Chondrocyte (in vitro differentiated cells): ENCODE results near the gene TMEM94. TPM values are rescaled to one million over a fixed set of nuclear protein-coding genes. Genes with fewer than 3 reads are reported as not detected.

Experiments
- DNase-seq: peaks from one replicate; pipeline ENCODE4 v3.0.0; 2021; ENCODE audit warnings: mixed read lengths, low spot score
- H3K27ac Mint-ChIP-seq: one replicate; pipeline ENCODE4 v1.8.0; 2021; ENCODE audit warnings: mild to moderate bottlenecking, moderate library complexity, mixed read lengths; ENCODE audit not compliant: unreplicated experiment
- H3K27me3 Mint-ChIP-seq: 2 replicates; pipeline ENCODE4 v1.8.0; 2021; ENCODE audit warnings: low read depth, mixed read lengths
- H3K36me3 Mint-ChIP-seq: 2 replicates; pipeline ENCODE4 v1.8.0; 2021; ENCODE audit warnings: low read depth, mixed read lengths
- H3K4me1 Mint-ChIP-seq: 2 replicates; pipeline ENCODE4 v1.8.0; 2021; ENCODE audit warnings: low read depth, mild to moderate bottlenecking, mixed read lengths
- H3K4me3 Mint-ChIP-seq: one replicate; pipeline ENCODE4 v1.8.0; 2021; ENCODE audit warnings: mild to moderate bottlenecking, moderate library complexity, mixed read lengths; ENCODE audit not compliant: unreplicated experiment
- H3K9me3 Mint-ChIP-seq: 2 replicates; pipeline ENCODE4 v1.8.0; 2021; ENCODE audit warnings: low read depth, mixed read lengths
- CTCF ChIP-seq: fragments of 200-600 bp; sonication (generic); IDR thresholded peaks from 2 replicates; pipeline ENCODE4 v1.5.0; 2021; ENCODE audit warnings: antibody characterized with exemption, mild to moderate bottlenecking, moderate library complexity
- total RNA-seq: library from RNA; stranded (reverse); gene quantifications from 3 replicates; pipeline ENCODE4 v1.2.1, GENCODE V29; 2021

The TMEM94 gene
- total RNA-seq, 1 donor from 2014 or later = 45.6 TPM

DNA sequence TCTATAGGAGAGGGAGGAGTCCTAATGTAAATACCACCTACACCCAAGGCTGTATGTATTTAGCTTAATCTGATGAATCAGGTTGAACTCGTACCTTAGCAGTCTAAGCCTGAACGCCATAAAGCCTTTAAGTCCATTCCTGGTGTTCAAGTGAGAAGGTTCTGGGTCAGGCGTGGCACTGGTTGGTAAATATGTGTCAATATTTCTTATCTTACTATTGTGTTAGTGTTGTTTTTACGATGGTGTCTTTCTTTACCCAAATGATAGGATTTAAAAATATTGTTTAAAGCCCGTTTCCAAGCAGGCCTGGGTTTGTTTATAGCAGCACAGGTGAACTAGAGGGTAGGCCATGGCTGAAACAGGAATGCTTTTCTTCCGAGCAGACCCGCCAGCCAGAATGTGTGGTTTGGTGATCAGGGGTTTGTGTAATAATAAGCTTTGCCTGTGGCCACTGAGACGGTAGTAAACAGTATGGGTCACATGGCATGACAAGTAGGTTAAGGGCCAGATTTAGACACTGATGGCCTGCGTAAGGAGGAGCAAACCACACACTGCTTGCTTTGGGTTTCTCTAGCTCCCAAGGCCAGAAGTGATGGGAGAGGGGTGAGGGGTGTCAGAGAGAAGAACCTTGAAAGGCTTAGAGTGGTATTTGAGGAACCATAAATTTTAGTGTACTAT is 3.3 kb downstream of the TMEM94 start:
- Mint-ChIP-seq H3K27me3 (no peaks in the 10 kb centered on the region), H3K4me1 (peaks cover 22% of the 10 kb centered on the region), H3K9me3 (no peaks in the 10 kb centered on the region), H3K27ac (no peak overlapping the region), H3K4me3 (no peak overlapping the region), H3K36me3 (no peaks in the 10 kb centered on the region)
- no peak for DNase-seq
- TF ChIP-seq CTCF = no peak

GRCh38 chr17:75460295-75460694 is 3.9 kb downstream of the TMEM94 start:
- DNase-seq = no peak
- TF ChIP-seq CTCF = no peak
- Mint-ChIP-seq H3K9me3 (no peaks in the 10 kb centered on the region), H3K4me3 (no peak overlapping the region), H3K27ac (no peak overlapping the region), H3K4me1 (peaks cover 22% of the 10 kb centered on the region), H3K36me3 (peaks cover 2% of the 10 kb centered on the region), H3K27me3 (no peaks in the 10 kb centered on the region)

DNA sequence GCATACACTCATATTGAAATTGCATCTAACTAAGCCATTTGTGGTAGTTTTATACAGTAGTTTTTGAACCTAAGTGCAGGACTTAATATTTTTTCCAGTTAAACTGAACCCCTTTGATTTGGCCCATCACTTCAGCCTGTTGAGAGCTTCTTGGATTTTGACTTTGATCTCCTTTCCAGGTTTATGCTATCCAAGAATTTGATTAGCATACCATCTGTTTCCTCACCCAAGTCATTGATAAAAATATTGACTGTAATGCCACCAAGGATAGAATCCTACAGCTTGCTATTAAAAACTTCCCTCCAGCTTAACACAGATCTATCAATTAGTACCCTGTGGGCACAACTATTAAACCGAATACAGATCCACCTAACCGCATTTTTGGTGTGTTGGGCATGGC is 7.2 kb downstream of the TMEM94 start:
- Mint-ChIP-seq H3K27ac (no peak overlapping the region), H3K4me3 (no peak overlapping the region), H3K36me3 (peaks cover 6% of the 10 kb centered on the region), H3K27me3 (no peaks in the 10 kb centered on the region), H3K4me1 (peaks cover 3% of the 10 kb centered on the region), H3K9me3 (no peaks in the 10 kb centered on the region)
- no peak for TF ChIP-seq CTCF
- no peak for DNase-seq

- Mint-ChIP-seq H3K4me3 (no peak overlapping the region), H3K9me3 (no peaks in the 10 kb centered on the region), H3K4me1 (peaks cover 3% of the 10 kb centered on the region), H3K27me3 (no peaks in the 10 kb centered on the region), H3K27ac (no peak overlapping the region), H3K36me3 (peaks cover 6% of the 10 kb centered on the region)
- no peak for TF ChIP-seq CTCF
- DNase-seq = no peak
Observed at GRCh38 chr17:75465039-75465438, 8.6 kb downstream of the TMEM94 start.

- DNase-seq = no peak
- Mint-ChIP-seq H3K4me3 (no peak overlapping the region), H3K27ac (no peak overlapping the region), H3K4me1 (peaks cover 3% of the 10 kb centered on the region), H3K36me3 (peaks cover 14% of the 10 kb centered on the region), H3K9me3 (no peaks in the 10 kb centered on the region), H3K27me3 (no peaks in the 10 kb centered on the region)
- no peak for TF ChIP-seq CTCF
Observed at GRCh38 chr17:75468291-75468754, 11.9 kb downstream of the TMEM94 start.
